Thoracic aorta (tissue), 2 donors: ENCODE measurements around the gene OCRL. TPM values are rescaled to one million over a fixed set of nuclear protein-coding genes. Genes with fewer than 3 reads are reported as not detected.
A peak's percentile ranks its signal among the peaks of the same experiment; 100 is the strongest.

Experiments used
- ATAC-seq: fragments of 150-250 bp; one replicate; pipeline ENCODE4 v1.8.0; 2017; ENCODE audit warnings: low read depth; ENCODE audit not compliant: insufficient number of reproducible peaks, low FRiP score
- DNase-seq: peaks from one replicate; pipeline ENCODE4 v3.0.0-alpha.2; 2020; ENCODE audit warnings: low spot score
- H3K27ac ChIP-seq, 2 donors: fragments of 200-600 bp; sonication (generic); 1 replicate in 1 of 2; 2 replicates in 1 of 2; pipeline ENCODE4 v1.5.1; 2016; ENCODE audit warnings: mild to moderate bottlenecking in 2 of 2, moderate library complexity in 2 of 2
- H3K27me3 ChIP-seq: fragments of 200-600 bp; sonication (generic); replicated peaks from 2 replicates; pipeline ENCODE4 v1.6.0; 2016; ENCODE audit warnings: mild to moderate bottlenecking; ENCODE audit not compliant: insufficient read depth
- H3K36me3 ChIP-seq: fragments of 200-600 bp; sonication (generic); one replicate; pipeline ENCODE4 v1.5.1; 2016
- H3K4me1 ChIP-seq, 2 donors: fragments of 200-600 bp; sonication (generic); 1 replicate in 1 of 2; 2 replicates in 1 of 2; pipeline versions ENCODE4 v1.5.1 to v1.6.0; 2016; ENCODE audit warnings: low read depth in 2 of 2, mild to moderate bottlenecking in 1 of 2; ENCODE audit not compliant: control insufficient read depth in 1 of 2
- H3K4me3 ChIP-seq: fragments of 200-600 bp; sonication (generic); 2 replicates; pipeline ENCODE4 v1.5.1; 2016; ENCODE audit warnings: mild to moderate bottlenecking
- H3K9me3 ChIP-seq: fragments of 200-600 bp; sonication (generic); 2 replicates; pipeline ENCODE4 v1.5.1; 2016
- CTCF ChIP-seq: fragments of 200-600 bp; sonication (generic); IDR thresholded peaks from one replicate; pipeline ENCODE4 v1.5.1; 2019; ENCODE audit warnings: antibody characterized with exemption
- total RNA-seq, 2 donors: library from RNA; depleted of rRNA; stranded (reverse); fragments of >200 nt; gene quantifications; one replicate each; pipeline versions ENCODE4 v1.1.0 to v1.2.3, GENCODE V29; 2016

OCRL gene
- total RNA-seq, 2 donors from 2014 or later, result 19.5 to 27.9 TPM

- no peak for DNase-seq
- TF ChIP-seq CTCF, result peak; percentile 41
- H3K9me3 ChIP-seq, result no peaks in the 10 kb centered on the region
- H3K4me3 ChIP-seq, result no peak overlapping the region
- peak overlapping the region in 1 of 2 donors; percentile 53 for H3K27ac ChIP-seq
- no peaks in the 10 kb centered on the region for H3K4me1 ChIP-seq
- peak; percentile 30 for ATAC-seq
- H3K36me3 ChIP-seq, result no peaks in the 10 kb centered on the region
- H3K27me3 ChIP-seq, result no peaks in the 10 kb centered on the region
Measured at GRCh38 chrX:129600981-129601424, 60.9 kb downstream of the OCRL start.

- H3K9me3 ChIP-seq, result no peaks in the 10 kb centered on the region
- H3K27ac ChIP-seq, result no peak overlapping the region
- no peaks in the 10 kb centered on the region for H3K27me3 ChIP-seq
- no peaks in the 10 kb centered on the region for H3K4me1 ChIP-seq
- DNase-seq (no peak), ATAC-seq (peak; percentile 44)
- H3K36me3 ChIP-seq, result no peaks in the 10 kb centered on the region
- peak; percentile 67 for TF ChIP-seq CTCF
- no peak overlapping the region for H3K4me3 ChIP-seq
Measured at GRCh38 chrX:129606918-129607317, 66.9 kb downstream of the OCRL start.

GRCh38 chrX:129608496-129608895, 68.4 kb downstream of the OCRL start:
- Histone ChIP-seq H3K4me1 (no peaks in the 10 kb centered on the region), H3K27me3 (no peaks in the 10 kb centered on the region), H3K27ac (no peak overlapping the region), H3K36me3 (no peaks in the 10 kb centered on the region), H3K4me3 (no peak overlapping the region), H3K9me3 (no peaks in the 10 kb centered on the region)
- ATAC-seq, result no peak
- no peak for DNase-seq
- TF ChIP-seq CTCF, result no peak

- H3K4me3 ChIP-seq, result no peak overlapping the region
- ATAC-seq (no peak), DNase-seq (no peak)
- no peak overlapping the region for H3K27ac ChIP-seq
- H3K9me3 ChIP-seq, result no peaks in the 10 kb centered on the region
- no peaks in the 10 kb centered on the region for H3K27me3 ChIP-seq
- H3K4me1 ChIP-seq, result no peaks in the 10 kb centered on the region
- TF ChIP-seq CTCF, result no peak
- no peaks in the 10 kb centered on the region for H3K36me3 ChIP-seq
Measured at GRCh38 chrX:129609395-129609794, 69.3 kb downstream of the OCRL start.

GRCh38 chrX:129612396-129612795, 72.3 kb downstream of the OCRL start:
- Histone ChIP-seq H3K4me3 (no peak overlapping the region), H3K9me3 (no peaks in the 10 kb centered on the region), H3K27ac (no peak overlapping the region), H3K36me3 (no peaks in the 10 kb centered on the region), H3K4me1 (no peaks in the 10 kb centered on the region), H3K27me3 (no peaks in the 10 kb centered on the region)
- no peak for ATAC-seq
- DNase-seq, result no peak
- no peak for TF ChIP-seq CTCF
